Muscle of arm (tissue), 12 donors: ENCODE data around the gene RPS5. TPM values are rescaled to one million over a fixed set of nuclear protein-coding genes. Genes with fewer than 3 reads are reported as not detected.
"Not testable (repeated sequence)": the region's sequence is repeated elsewhere in the genome, so short reads cannot be mapped to it uniquely, and the experiment has no call there.

Source experiments
- DNase-seq: peaks from one replicate; pipeline ENCODE4 v3.0.0-alpha.2; 2013
- polyA plus RNA-seq, 12 donors: library from polyadenylated mRNA; unstranded; fragments of 120-200 nt; gene quantifications; one replicate each; pipeline ENCODE4 v1.2.1, GENCODE V29; 2013; ENCODE audit not compliant: insufficient read length in 12 of 12

Gene RPS5
- polyA plus RNA-seq, 12 donors, result 942 to 1,724 (median 1,496) TPM; not detected in 1

GRCh38 chr19:58376724-58377123 lies 10.3 kb upstream of the RPS5 start:
- not testable (repeated sequence) for DNase-seq

DNA sequence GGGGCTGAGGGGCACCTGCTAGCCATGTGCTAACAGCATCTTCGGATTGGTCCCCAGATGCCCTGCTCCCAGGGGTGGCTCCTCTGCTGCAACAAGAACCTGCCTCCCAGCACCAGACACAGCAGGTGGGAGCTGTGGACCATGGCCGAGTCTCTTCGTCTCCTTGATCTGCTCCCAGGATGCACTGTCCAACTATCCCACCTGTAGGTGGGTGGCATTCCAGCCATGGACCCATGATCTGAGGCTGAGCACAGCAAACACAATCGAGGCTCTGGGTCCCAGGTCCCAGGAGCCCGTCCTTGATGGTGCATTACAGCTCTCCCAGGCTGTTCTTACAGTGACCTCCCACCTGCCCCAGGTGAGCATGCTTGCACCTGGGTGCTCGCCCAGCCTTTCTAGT lies 7.8 kb upstream of the RPS5 start:
- DNase-seq, result no peak

DNA sequence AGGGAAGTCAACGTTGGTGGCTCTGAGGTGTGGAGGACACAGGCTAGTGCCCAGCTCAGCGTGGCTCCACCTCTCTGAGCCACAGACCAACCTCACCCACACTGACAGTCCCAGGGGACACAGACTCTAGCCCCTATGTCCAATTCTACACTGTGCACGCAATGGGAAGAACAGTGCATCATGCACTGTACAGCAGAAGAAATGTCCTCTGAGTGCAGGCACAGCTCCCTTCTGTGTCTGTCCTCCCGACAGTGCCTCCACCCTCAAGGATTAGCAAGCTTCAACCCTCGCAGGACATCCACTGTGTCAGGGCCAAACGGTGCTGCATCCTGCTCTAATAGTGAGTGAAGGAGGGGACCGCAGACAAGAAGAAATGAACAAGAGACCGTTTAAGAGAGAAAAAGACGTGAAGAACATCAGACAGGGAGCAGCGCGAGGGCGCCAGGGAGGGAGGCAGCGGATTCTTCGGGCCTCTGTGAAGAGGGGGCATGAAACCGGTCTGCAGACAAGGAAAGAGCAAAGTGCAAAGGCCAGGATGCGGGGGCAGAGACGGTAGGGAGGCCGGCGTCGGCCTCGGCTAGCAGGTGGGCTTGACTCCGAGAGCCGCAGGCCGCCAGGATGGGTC lies 6.9 kb upstream of the RPS5 start:
- DNase-seq, result no peak

GRCh38 chr19:58380662-58381459 lies 6.2 kb upstream of the RPS5 start, which contains the start of gene ZNF837:
Gene ZNF837 (minus strand): TSS chr19:58381030. CDS start chr19:58369332, 11,698 bp downstream.
- DNase-seq, result peak; percentile 100

DNA sequence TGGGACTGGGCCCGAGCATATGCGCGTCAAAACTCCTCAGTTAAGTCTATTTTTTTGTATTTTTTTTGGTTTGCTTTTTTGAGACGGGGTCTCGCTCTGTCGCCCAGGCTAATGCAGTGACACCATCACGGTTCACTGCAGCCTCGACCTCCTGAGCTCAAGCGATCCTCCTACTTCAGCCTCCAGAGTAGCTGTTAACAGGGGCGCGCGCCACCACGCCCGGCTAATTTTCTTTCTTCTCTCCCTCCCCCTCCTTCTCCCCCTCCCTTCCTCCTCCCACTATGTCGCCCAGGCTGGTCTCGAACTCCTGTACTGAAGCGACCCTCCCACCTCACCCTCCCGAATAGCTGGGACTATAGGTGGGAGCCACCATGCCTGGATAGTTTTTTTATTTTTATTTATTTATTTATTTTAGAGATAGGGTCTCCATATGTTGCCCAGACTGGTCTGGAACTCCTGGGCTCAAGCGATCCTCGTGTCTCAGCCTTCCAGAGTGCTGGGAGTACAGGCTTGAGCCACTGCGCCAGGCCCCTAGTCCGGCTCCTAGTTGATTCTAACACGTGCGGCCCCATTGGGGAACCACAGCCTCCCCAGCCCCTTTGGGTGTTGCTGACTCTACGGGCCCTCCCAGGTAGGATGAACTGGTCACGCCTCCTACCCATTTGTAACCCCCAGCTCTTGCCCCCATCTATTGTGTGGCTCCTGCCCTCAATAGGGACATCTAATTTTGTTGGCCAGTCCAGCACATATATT lies 5.4 kb upstream of the RPS5 start:
- no peak for DNase-seq

- DNase-seq, result no peak
These were observed 4.0 kb upstream of the RPS5 start for GRCh38 chr19:58382997-58383603.

DNA sequence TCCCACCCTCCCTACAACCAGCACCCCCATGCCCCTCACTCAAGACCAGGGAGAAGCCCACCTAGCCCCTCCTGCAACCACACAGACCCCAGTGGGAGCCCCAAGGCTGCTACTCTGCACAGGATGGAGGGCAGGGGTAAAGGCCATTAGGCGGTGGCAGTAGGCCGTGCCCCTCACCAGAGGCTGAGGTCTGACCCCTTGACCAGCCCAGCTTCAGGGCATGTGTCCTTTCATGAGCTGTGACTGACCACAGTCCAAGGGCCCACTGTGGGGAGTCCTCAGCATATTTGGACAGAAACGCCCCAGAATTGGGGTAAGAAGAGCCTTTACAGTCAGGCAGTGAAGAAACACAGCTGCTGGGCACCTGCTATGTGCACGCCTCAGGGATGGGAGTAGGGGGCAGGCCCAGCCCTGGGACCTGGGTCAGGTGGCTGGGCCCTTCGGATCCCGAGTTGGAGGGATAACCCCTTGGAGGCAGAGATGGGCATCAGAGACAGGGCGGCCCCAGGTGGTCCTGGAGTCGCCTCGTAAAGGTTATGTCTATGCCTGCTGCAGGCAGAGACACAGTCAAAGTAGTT lies 1.7 kb upstream of the RPS5 start:
- DNase-seq, result no peak

- no peak for DNase-seq
These were observed 1.0 kb upstream of the RPS5 start for GRCh38 chr19:58385891-58386575.

DNA sequence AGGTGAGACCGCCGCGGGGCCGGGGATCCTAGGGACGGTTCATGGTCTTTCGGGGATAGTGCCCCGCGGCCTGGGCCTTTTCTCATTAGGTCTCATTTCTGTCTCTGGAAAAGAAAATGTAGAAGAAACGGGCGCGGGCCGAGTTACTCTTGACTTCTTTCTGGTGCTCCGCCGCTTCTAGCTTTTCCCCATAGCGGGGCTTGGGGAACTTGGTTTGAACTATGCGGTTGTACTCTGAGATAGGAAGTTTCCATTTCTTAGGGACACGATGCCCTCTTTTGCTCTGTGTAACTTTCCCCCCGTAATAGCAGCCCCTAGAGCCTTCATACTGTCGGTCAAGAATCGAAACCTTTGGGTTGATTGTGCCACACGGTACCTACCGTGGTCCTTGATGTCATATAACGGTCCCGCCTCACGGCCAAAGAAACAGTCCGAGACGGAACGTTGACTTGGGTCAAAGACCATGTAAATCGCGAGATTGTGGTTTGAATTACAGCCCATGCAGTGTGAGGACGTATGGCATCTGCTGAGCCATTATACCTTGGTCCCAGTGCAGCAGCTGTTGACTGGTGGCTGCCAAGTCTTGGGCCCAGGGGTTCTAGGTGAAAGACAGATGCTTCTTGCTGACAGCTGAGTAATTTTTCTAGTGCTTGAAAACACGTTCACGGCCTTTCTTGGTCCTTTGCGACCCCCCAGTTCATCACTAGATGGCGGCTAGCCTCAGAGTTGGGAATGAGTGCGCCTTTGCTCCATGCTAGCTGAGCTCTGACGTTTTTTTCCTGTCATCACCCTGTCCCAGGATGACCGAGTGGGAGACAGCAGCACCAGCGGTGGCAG lies 487 bp downstream of the RPS5 start:
- DNase-seq, result no peak

GRCh38 chr19:58388175-58388526 lies 1.1 kb downstream of the RPS5 start:
- no peak for DNase-seq

DNA sequence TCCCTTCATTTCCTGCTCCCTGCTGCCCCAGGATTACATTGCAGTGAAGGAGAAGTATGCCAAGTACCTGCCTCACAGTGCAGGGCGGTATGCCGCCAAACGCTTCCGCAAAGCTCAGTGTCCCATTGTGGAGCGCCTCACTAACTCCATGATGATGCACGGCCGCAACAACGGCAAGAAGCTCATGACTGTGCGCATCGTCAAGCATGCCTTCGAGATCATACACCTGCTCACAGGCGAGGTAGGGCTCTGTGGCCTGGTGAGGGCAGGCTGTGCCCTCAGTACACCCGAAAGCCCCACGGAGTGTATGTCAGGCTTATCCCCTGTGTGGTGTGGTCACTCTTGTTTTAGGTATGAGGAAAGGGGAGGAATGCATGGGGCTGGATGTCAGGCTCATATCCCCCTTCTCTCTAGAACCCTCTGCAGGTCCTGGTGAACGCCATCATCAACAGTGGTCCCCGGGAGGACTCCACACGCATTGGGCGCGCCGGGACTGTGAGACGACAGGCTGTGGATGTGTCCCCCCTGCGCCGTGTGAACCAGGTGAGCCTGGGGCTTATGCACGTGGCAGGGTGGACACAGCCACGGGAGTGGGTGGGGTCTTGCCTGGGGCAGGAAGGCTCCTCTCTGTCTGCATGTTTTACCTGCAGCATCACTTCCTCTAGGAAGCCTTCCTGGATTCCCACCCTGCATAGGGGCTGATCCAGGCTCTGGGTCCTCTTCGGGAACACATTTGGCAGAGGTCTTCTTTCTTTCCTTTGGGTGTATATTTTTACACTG lies 6.1 kb downstream of the RPS5 start:
- no peak for DNase-seq

- no peak for DNase-seq
These were observed 6.6 kb downstream of the RPS5 start for GRCh38 chr19:58393725-58394033.

DNA sequence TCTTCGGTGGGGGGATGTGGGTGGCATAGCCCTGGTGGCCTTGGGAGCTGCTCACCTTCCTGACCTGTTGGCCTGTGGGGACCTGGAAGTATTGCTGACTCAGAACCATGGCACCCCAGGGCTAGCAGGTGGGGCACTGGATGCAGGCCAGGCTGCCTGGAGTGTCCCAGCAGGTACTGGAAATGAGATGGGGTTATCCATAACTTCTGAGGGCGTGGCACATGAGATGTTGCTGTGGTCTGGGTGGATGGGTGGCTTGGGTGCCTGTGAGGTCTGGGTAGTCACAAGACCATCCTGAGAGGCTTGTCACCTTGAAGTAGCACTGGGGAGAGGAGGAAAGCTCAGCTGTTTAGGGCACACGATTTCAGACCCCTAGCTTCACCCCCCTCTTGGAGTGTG lies 7.8 kb downstream of the RPS5 start:
- no peak for DNase-seq

GRCh38 chr19:58395220-58395978 lies 8.3 kb downstream of the RPS5 start, which contains the start of gene RNF225:
Gene RNF225 (plus strand): TSS chr19:58395656. CDS start chr19:58396090, 434 bp downstream.
- no peak for DNase-seq

DNA sequence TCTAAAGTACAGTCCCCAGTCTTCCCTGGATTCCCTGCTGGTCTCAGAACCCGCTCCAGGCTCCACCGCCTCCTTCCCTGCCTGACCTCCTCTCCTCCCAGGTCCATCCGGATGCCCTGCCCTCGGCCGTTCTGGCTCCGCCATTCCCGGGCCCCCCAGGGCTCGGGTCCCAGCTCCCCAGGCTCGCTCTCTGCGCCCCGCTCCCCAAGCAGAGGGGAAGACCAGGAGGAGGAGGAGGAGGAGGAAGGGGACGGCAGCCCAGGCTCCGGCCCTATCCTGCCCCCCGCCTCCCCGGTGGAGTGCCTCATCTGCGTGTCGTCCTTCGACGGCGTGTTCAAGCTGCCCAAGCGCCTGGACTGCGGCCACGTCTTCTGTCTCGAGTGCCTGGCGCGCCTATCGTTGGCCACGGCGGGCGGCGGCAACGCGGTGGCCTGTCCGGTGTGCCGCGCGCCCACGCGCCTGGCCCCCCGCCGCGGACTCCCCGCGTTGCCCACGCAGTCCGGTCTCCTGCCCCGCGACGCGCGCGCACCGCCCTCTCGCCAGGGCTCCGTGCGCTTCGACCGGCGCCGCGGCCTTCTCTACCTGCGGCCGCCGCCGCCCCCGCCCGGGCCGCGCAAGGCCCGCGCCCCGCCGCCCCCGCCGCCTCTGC lies 9.0 kb downstream of the RPS5 start:
- DNase-seq, result no peak

DNA sequence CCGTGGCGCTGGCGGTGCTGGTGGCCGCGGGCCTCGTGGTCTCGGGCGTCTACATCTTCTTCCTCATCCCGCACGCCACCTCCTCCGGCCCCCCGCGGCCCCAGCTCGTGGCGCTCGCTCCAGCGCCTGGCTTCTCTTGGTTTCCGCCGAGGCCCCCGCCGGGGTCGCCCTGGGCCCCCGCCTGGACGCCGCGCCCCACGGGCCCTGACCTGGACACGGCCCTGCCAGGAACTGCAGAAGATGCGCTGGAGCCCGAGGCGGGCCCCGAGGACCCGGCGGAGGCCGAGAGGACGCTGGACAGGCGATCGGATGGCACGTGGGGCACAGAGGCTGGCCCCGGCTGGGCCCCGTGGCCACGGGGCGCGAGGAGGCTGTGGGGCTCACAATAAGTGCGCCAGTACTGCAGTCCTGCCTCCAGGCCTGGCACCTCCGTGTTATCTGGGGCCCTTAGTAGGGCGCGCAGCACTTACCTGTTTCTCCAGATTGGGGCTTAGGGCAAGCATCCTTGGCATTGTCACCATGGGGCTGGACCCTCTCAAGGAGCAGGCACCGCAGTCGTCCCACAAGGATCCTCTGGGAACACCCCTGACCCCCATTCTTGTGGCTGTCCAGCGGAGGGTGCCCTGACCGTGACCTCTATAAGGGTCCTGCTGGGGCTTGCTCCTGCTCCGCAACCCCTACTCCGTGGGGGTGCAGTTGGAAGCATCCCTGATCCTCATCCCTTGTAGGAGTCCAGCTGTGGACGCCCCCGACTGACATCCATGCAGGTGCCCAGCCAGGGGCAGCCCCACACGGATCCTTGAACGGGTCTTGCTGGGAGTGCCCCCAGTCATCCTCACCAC lies 9.8 kb downstream of the RPS5 start:
- DNase-seq, result no peak

- DNase-seq, result no peak
These were observed 10.5 kb downstream of the RPS5 start for GRCh38 chr19:58397533-58398037.
